SH-SY5Y (cell line): ENCODE results near the gene SCAF4.

Experiments
- GATA2 ChIP-seq: IDR thresholded peaks from 2 replicates; pipeline ENCODE4 v1.6.1; 2011; ENCODE audit warnings: mild to moderate bottlenecking, low read depth, low read length
- GATA3 ChIP-seq: IDR thresholded peaks from 2 replicates; pipeline ENCODE4 v1.6.1; 2011; ENCODE audit warnings: low read depth, mild to moderate bottlenecking, low read length, moderate library complexity

GRCh38 chr21:31693222-31693621, 38.7 kb downstream of the SCAF4 start:
- TF ChIP-seq GATA3: no peak
- no peak for TF ChIP-seq GATA2
